ENCODE data around the gene NDUFC1.
A peak's percentile ranks its signal among the peaks of the same experiment; 100 is the strongest.
"Not testable (repeated sequence)": the region's sequence is repeated elsewhere in the genome, so short reads cannot be mapped to it uniquely, and the experiment has no call there.

NDUFC1 gene

GRCh38 chr4:139297001-139297410 lies 5.3 kb downstream of the NDUFC1 start:
- peak; percentile 42 to 62 for DNase-seq

- no peak for DNase-seq
Measured at GRCh38 chr4:139295942-139296299, 6.4 kb downstream of the NDUFC1 start.

- DNase-seq: peak; percentile 82 to 98
Measured at GRCh38 chr4:139295206-139295941, 6.9 kb downstream of the NDUFC1 start.

- DNase-seq: no peak
Measured at GRCh38 chr4:139286186-139286698, 16.0 kb downstream of the NDUFC1 start.

GRCh38 chr4:139282721-139283075 lies 19.6 kb downstream of the NDUFC1 start:
- no peak for DNase-seq

GRCh38 chr4:139282065-139282720 lies 20.1 kb downstream of the NDUFC1 start:
- no peak for DNase-seq

GRCh38 chr4:139279760-139280620 lies 22.3 kb downstream of the NDUFC1 start, which contains the start of gene MGARP:
Gene MGARP, minus strand, starts transcription at chr4:139280225. Its CDS starts 67 bp downstream, at chr4:139280158.
- DNase-seq: peak in 1 of 2 experiments; percentile 71

- peak in 1 of 2 experiments; percentile 24 for DNase-seq
Measured at GRCh38 chr4:139278912-139279759, 23.1 kb downstream of the NDUFC1 start.

- DNase-seq: no peak
Measured at GRCh38 chr4:139278485-139278884, 23.8 kb downstream of the NDUFC1 start.

GRCh38 chr4:139275281-139275735 lies 27.0 kb downstream of the NDUFC1 start:
- DNase-seq: no peak

- DNase-seq: no peak
Measured at GRCh38 chr4:139274790-139275189, 27.5 kb downstream of the NDUFC1 start.

GRCh38 chr4:139273835-139274234 lies 28.4 kb downstream of the NDUFC1 start:
- DNase-seq: no peak

GRCh38 chr4:139267301-139267700 lies 35.0 kb downstream of the NDUFC1 start:
- no peak for DNase-seq

- DNase-seq: peak; percentile 13 to 59
Measured at GRCh38 chr4:139266583-139267257, 35.6 kb downstream of the NDUFC1 start.

GRCh38 chr4:139266208-139266582 lies 36.1 kb downstream of the NDUFC1 start:
- no peak for DNase-seq

GRCh38 chr4:139265654-139266053 lies 36.6 kb downstream of the NDUFC1 start:
- DNase-seq: no peak

GRCh38 chr4:139256349-139256748 lies 45.9 kb downstream of the NDUFC1 start:
- no peak for DNase-seq

GRCh38 chr4:139255581-139255980 lies 46.7 kb downstream of the NDUFC1 start:
- DNase-seq: not testable (repeated sequence)

- DNase-seq: no peak
Measured at GRCh38 chr4:139253713-139254112, 48.6 kb downstream of the NDUFC1 start.

GRCh38 chr4:139253046-139253445 lies 49.2 kb downstream of the NDUFC1 start:
- no peak for DNase-seq

GRCh38 chr4:139247700-139248238 lies 54.5 kb downstream of the NDUFC1 start:
- no peak for DNase-seq

All from NCI-H526 (cell line).